K562 (cell line): ENCODE results near the gene TMEM273. TPM values are rescaled to one million over a fixed set of nuclear protein-coding genes. Genes with fewer than 3 reads are reported as not detected.

ENCODE experiments used
- BRD4 ChIP-seq: fragments of 200-600 bp; sonication (generic); IDR thresholded peaks from 2 replicates; pipeline ENCODE4 v1.6.1; 2017; ENCODE audit warnings: inconsistent platforms
- CEBPG ChIP-seq, 3 experiments: fragments of 200-800 bp in 1 of 3; sonication (Bioruptor generic) in 1 of 3; sonication (generic) in 1 of 3; formaldehyde crosslinking in 1 of 3; IDR thresholded peaks in 2 of 3; conservative IDR thresholded peaks in 1 of 3; 2 replicates each; pipeline versions ENCODE4 v1.6.1 to v1.8.0; 2016 to 2022; ENCODE audit warnings: missing compliant biosample characterization in 2 of 3, missing genetic modification characterization in 2 of 3, mild to moderate bottlenecking in 1 of 3, missing genetic modification reagents in 1 of 3
- GATA2 ChIP-seq: sonication (generic); formaldehyde crosslinking; IDR thresholded peaks from 2 replicates; pipeline ENCODE4 v1.4.0; 2020; ENCODE audit warnings: mild to moderate bottlenecking, missing genetic modification reagents
- KAT7 ChIP-seq: sonication (generic); formaldehyde crosslinking; IDR thresholded peaks from 2 replicates; pipeline ENCODE4 v1.8.0; 2022; ENCODE audit warnings: missing genetic modification reagents, mild to moderate bottlenecking, borderline replicate concordance
- MTF1 ChIP-seq: fragments of 250-450 bp; sonication (Bioruptor Pico); IDR thresholded peaks from 2 replicates; pipeline ENCODE4 v1.9.0; 2021; ENCODE audit warnings: moderate library complexity, mild to moderate bottlenecking, inconsistent platforms, borderline replicate concordance
- NELFE ChIP-seq: IDR thresholded peaks from 2 replicates; pipeline ENCODE4 v1.6.1; 2011; ENCODE audit warnings: mild to moderate bottlenecking; ENCODE audit not compliant: insufficient read depth, insufficient read length
- TAF15 ChIP-seq: fragments of 200-400 bp; formaldehyde crosslinking; IDR thresholded peaks from 2 replicates; pipeline ENCODE4 v1.6.1; 2017; ENCODE audit warnings: mild to moderate bottlenecking, low read depth, low read length, moderate library complexity
- ZC3H8 ChIP-seq: fragments of 450-650 bp; IDR thresholded peaks from 2 replicates; pipeline ENCODE4 v1.6.1; 2017
- ZFX ChIP-seq: sonication (generic); formaldehyde crosslinking; IDR thresholded peaks from 2 replicates; pipeline ENCODE4 v1.8.0; 2022; ENCODE audit warnings: mild to moderate bottlenecking, missing genetic modification reagents, moderate library complexity
- ZKSCAN1 ChIP-seq: fragments of 150-350 bp; IDR thresholded peaks from 2 replicates; pipeline ENCODE4 v1.6.1; 2016; ENCODE audit warnings: low read depth, low read length
- ZNF282 ChIP-seq: sonication (generic); formaldehyde crosslinking; IDR thresholded peaks from 2 replicates; pipeline ENCODE4 v1.8.1; 2023; ENCODE audit warnings: missing genetic modification reagents
- ZNF444 ChIP-seq: fragments of 250-450 bp; sonication (Bioruptor Pico); IDR thresholded peaks from 2 replicates; pipeline ENCODE4 v1.4.0; 2020; ENCODE audit warnings: mild to moderate bottlenecking, moderate library complexity
- ZNF586 ChIP-seq: fragments of 450-650 bp; formaldehyde crosslinking; conservative IDR thresholded peaks from 2 replicates; pipeline ENCODE4 v1.4.0; 2020; ENCODE audit warnings: mild to moderate bottlenecking, moderate library complexity
- ZNF707 ChIP-seq: fragments of 250-450 bp; sonication (Bioruptor Pico); conservative IDR thresholded peaks from 2 replicates; pipeline ENCODE4 v1.8.0; 2022; ENCODE audit warnings: inconsistent platforms, mild to moderate bottlenecking, moderate library complexity
- ZNF79 ChIP-seq: fragments of 250-450 bp; sonication (Bioruptor Pico); IDR thresholded peaks from 2 replicates; pipeline ENCODE4 v1.4.0; 2020; ENCODE audit warnings: low read depth, mild to moderate bottlenecking, moderate library complexity
- polyA plus RNA-seq, 8 experiments: library from polyadenylated mRNA; depleted of rRNA in 4 of 8; stranded (reverse) in 5 of 8; unstranded in 3 of 8; fragments of >200 nt; fragmentation: Nextera tagmentation in 2 of 8; fragmentation: Illumina TruSeq in 1 of 8; extraction: Ambion mirVana in 2 of 8; extraction: Trizol in 1 of 8; gene quantifications; 2 replicates each; pipeline versions ENCODE4 v1.2.1 to v1.2.3, GENCODE V29; 2011 to 2014; ENCODE audit warnings: inconsistent platforms in 1 of 8, missing spikeins in 1 of 8
- total RNA-seq, 7 experiments: library from RNA; depleted of rRNA in 6 of 7; stranded (reverse); fragments of >200 nt in 6 of 7; fragmentation: Illumina TruSeq in 2 of 7; extraction: Trizol in 2 of 7; gene quantifications; 2 replicates each; pipeline versions ENCODE4 v1.2.1 to v1.2.3, GENCODE V29; 2011 to 2021; ENCODE audit warnings: low replicate concordance in 1 of 7
- TF ChIP-seq, protein P1 (sequence below): fragments of 250-450 bp; sonication (Bioruptor Pico); IDR thresholded peaks from 2 replicates; pipeline ENCODE4 v1.5.0; 2020; ENCODE audit warnings: mild to moderate bottlenecking, borderline replicate concordance
- TF ChIP-seq, protein P2 (sequence below): fragments of 450-650 bp; IDR thresholded peaks from 2 replicates; pipeline ENCODE4 v1.6.1; 2016; ENCODE audit warnings: borderline replicate concordance
- TF ChIP-seq, protein P3 (sequence below): fragments of 250-450 bp; sonication (Bioruptor Pico); IDR thresholded peaks from 2 replicates; pipeline ENCODE4 v1.5.0; 2020; ENCODE audit warnings: mild to moderate bottlenecking
- TF ChIP-seq, protein P4 (sequence below): fragments of 450-650 bp; IDR thresholded peaks from 2 replicates; pipeline ENCODE4 v1.6.1; 2016; ENCODE audit warnings: mild to moderate bottlenecking

The TMEM273 gene
- total and polyA plus RNA-seq, 9 of the 15 experiments (the other 6 are each of a cell fraction or from before 2014, with no cell fraction given): 39.2 to 131 (median 95.6) TPM

DNA sequence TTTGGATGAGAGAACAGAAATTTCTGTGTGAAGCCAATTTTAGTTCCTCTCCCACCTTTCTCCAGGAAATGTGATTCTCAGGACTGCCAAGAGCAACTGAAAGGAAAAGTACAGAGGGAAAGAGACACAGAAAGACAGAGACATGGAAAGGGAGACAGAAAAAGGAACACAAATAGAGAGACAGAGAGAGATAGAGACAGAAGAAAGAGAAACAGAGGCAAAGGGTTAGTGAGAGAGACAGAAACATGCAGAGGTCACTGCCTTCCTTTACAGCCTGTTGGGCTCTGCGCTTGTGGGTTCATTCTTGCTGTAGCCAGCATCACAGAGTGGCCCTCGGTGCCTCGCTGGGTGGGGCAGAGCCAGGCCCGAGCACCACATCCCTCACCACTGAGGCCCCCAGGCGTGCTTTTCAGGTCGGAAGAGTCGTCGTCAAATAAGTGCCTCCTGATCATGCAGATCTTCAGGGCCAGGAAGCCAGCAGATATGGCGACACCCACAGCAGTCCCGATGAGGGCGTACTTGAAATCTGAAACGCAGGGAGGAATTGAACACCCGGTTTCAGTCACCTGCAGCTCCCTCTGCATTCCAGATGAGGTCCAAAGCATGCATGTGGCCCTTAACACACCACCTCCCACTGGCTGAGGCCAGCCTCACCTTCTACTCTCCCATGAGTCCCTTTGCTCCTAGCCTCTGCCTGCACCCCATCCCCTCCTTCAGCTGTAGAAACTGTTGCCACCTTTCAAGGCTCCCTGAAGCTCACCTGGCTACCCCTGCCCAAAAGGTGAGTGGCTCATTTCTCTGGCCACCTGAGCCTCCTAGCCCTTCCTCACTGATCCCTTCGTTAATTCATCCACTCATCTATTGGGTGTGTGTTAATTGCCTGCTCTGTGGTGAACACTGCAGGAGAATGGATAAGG, 21.4 kb downstream of the TMEM273 start (continued):
- TF ChIP-seq, protein P1, sequence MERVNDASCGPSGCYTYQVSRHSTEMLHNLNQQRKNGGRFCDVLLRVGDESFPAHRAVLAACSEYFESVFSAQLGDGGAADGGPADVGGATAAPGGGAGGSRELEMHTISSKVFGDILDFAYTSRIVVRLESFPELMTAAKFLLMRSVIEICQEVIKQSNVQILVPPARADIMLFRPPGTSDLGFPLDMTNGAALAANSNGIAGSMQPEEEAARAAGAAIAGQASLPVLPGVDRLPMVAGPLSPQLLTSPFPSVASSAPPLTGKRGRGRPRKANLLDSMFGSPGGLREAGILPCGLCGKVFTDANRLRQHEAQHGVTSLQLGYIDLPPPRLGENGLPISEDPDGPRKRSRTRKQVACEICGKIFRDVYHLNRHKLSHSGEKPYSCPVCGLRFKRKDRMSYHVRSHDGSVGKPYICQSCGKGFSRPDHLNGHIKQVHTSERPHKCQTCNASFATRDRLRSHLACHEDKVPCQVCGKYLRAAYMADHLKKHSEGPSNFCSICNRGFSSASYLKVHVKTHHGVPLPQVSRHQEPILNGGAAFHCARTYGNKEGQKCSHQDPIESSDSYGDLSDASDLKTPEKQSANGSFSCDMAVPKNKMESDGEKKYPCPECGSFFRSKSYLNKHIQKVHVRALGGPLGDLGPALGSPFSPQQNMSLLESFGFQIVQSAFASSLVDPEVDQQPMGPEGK (CRISPR knock-in tag): 0 out of 2 replicates have a peak, but pooled peaks have one; percentile 46
- TF ChIP-seq MTF1 (CRISPR knock-in tag): no peak
- no peak for TF ChIP-seq ZNF707 (CRISPR knock-in tag)
- TF ChIP-seq ZNF79 (CRISPR knock-in tag): no peak
- TF ChIP-seq, protein P2, sequence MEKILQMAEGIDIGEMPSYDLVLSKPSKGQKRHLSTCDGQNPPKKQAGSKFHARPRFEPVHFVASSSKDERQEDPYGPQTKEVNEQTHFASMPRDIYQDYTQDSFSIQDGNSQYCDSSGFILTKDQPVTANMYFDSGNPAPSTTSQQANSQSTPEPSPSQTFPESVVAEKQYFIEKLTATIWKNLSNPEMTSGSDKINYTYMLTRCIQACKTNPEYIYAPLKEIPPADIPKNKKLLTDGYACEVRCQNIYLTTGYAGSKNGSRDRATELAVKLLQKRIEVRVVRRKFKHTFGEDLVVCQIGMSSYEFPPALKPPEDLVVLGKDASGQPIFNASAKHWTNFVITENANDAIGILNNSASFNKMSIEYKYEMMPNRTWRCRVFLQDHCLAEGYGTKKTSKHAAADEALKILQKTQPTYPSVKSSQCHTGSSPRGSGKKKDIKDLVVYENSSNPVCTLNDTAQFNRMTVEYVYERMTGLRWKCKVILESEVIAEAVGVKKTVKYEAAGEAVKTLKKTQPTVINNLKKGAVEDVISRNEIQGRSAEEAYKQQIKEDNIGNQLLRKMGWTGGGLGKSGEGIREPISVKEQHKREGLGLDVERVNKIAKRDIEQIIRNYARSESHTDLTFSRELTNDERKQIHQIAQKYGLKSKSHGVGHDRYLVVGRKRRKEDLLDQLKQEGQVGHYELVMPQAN: no peak
- no peak for TF ChIP-seq ZKSCAN1
- no peak for TF ChIP-seq ZNF444
- TF ChIP-seq, protein P3, sequence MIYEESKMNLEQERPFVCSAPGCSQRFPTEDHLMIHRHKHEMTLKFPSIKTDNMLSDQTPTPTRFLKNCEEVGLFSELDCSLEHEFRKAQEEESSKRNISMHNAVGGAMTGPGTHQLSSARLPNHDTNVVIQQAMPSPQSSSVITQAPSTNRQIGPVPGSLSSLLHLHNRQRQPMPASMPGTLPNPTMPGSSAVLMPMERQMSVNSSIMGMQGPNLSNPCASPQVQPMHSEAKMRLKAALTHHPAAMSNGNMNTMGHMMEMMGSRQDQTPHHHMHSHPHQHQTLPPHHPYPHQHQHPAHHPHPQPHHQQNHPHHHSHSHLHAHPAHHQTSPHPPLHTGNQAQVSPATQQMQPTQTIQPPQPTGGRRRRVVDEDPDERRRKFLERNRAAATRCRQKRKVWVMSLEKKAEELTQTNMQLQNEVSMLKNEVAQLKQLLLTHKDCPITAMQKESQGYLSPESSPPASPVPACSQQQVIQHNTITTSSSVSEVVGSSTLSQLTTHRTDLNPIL (CRISPR knock-in tag): no peak
- TF ChIP-seq ZNF586 (CRISPR knock-in tag): no peak
- TF ChIP-seq TAF15: no peak
- no peak for TF ChIP-seq ZNF282
- no peak for TF ChIP-seq ZC3H8
- TF ChIP-seq NELFE: no peak
- TF ChIP-seq GATA2 (CRISPR knock-in tag): 0 out of 2 replicates have a peak, but pooled peaks have one; percentile 14
- no peak for TF ChIP-seq KAT7 (CRISPR knock-in tag)
- TF ChIP-seq CEBPG (CRISPR knock-in tag; IDR thresholded peaks at IDR 0.05): no peak
- no peak for TF ChIP-seq CEBPG (tag; conservative IDR thresholded peaks at IDR 0.05 in 1 of 2, IDR thresholded peaks at IDR 0.05 in 1 of 2)
- no peak; the same call in 1 of the 2 replicates for TF ChIP-seq ZFX (CRISPR knock-in tag)
- TF ChIP-seq, protein P4, sequence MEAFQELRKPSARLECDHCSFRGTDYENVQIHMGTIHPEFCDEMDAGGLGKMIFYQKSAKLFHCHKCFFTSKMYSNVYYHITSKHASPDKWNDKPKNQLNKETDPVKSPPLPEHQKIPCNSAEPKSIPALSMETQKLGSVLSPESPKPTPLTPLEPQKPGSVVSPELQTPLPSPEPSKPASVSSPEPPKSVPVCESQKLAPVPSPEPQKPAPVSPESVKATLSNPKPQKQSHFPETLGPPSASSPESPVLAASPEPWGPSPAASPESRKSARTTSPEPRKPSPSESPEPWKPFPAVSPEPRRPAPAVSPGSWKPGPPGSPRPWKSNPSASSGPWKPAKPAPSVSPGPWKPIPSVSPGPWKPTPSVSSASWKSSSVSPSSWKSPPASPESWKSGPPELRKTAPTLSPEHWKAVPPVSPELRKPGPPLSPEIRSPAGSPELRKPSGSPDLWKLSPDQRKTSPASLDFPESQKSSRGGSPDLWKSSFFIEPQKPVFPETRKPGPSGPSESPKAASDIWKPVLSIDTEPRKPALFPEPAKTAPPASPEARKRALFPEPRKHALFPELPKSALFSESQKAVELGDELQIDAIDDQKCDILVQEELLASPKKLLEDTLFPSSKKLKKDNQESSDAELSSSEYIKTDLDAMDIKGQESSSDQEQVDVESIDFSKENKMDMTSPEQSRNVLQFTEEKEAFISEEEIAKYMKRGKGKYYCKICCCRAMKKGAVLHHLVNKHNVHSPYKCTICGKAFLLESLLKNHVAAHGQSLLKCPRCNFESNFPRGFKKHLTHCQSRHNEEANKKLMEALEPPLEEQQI: no peak
- no peak for TF ChIP-seq BRD4
